ENCODE results near the gene HSPB2. TPM values are rescaled to one million over a fixed set of nuclear protein-coding genes. Genes with fewer than 3 reads are reported as not detected.

HSPB2 gene
- total and polyA plus RNA-seq, 10 of the 15 experiments (the other 5 are each of a cell fraction or from before 2014, with no cell fraction given): not detected

DNA sequence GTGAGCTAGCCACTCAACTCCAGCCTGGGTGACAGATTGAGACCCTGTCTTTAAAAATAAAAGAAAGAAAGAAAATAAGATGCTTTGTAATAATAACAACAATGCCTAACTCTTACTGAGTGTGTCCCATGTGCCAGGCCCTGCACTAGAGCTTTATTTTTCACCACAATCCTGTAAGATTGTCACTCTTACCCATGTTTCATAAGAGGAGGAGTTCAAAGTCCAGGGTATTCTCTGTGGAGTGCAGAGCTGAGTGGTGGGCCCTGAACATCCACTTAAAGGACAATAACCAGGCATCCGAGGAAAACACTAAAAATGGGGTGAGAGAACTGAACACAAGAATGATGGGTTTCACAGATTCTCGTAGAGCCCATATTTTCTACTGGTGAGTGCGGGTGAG, 5.3 kb downstream of the HSPB2 start:
- no peaks in the 10 kb centered on the region for H3K79me2 ChIP-seq (ENCODE audit: control insufficient read depth, insufficient read depth, low read length)
- RAD21 ChIA-PET (ENCODE audit: unreplicated experiment): no interaction called here
- no peak overlapping the region for H3K4me2 ChIP-seq (ENCODE audit: control insufficient read depth, insufficient read depth)
- no peak overlapping the region for H3K9ac ChIP-seq (ENCODE audit: control insufficient read depth, insufficient read depth, low read length)
- no TSS peak for BruUV-seq (replicated peaks)
- ATAC-seq (no peak), DNase-seq (ENCODE audit: low read depth, low spot score) (no peak), FAIRE-seq (no peak)
- in situ Hi-C loops (cut with MboI): no loop called here
- H3K4me3 ChIP-seq: no peak overlapping the region
- intact Hi-C loops (cut with micrococcal nuclease; ENCODE audit: unreplicated experiment): no loop called here
- H3K36me3 ChIP-seq (ENCODE audit: control insufficient read depth in 2 of 2, insufficient read depth in 2 of 2, low read length in 1 of 2): no peaks in the 10 kb centered on the region
- no peaks in the 10 kb centered on the region for H3K4me1 ChIP-seq (ENCODE audit: control insufficient read depth, insufficient read depth, low read length)
- POLR2A ChIA-PET: no interaction called here
- SMC1A ChIA-PET (ENCODE audit: uncharacterized antibody, unreplicated experiment): no interaction called here
- CTCF ChIA-PET: interaction anchor here (1.2 to 2.3 kb wide), 3 partner anchors 9 to 64 kb away, joined by 3 to 8 read pairs (median 4); no protein-coding TSS in a partner anchor
- H2AFZ ChIP-seq (ENCODE audit: control insufficient read depth, low read depth, low read length): no peak overlapping the region
- WGBS (ENCODE audit: insufficient coverage, insufficient replicate concordance, low lambda C conversion rate, missing lambda C conversion rate): 42% methylated on average over 3 of the region's 3 CpGs
- no peaks in the 10 kb centered on the region for H4K20me1 ChIP-seq (ENCODE audit: control insufficient read depth, insufficient read depth)
- no peak overlapping the region for H3K27ac ChIP-seq (ENCODE audit: control insufficient read depth, insufficient read depth)
- no peaks in the 10 kb centered on the region; a peak in 2 of 4 replicates for H3K27me3 ChIP-seq (replicated peaks in 1 of 2; ENCODE audit: control insufficient read depth in 2 of 2, insufficient read depth in 2 of 2, low read length in 1 of 2)
- H3K9me3 ChIP-seq (replicated peaks; ENCODE audit: control insufficient read depth, insufficient read depth, low read length): no peaks in the 10 kb centered on the region
- TF ChIP-seq MYC (IDR thresholded peaks at IDR 0.05; ENCODE audit: insufficient read depth, insufficient read length, insufficient replicate concordance, low read length, severe bottlenecking) (no peak), JUND (IDR thresholded peaks at IDR 0.05; ENCODE audit: low read depth, low read length) (no peak), TCF7 (IDR thresholded peaks at IDR 0.05; ENCODE audit: borderline replicate concordance) (no peak), TCF12 (IDR thresholded peaks at IDR 0.05; ENCODE audit: low read depth, low read length) (no peak), SMAD1 (IDR thresholded peaks at IDR 0.05; ENCODE audit: low read depth, partially characterized antibody) (no peak), ZNF24 (IDR thresholded peaks at IDR 0.05) (no peak), WRNIP1 (IDR thresholded peaks at IDR 0.05; ENCODE audit: borderline replicate concordance, low read depth, low read length) (no peak), CHD4 (IDR thresholded peaks at IDR 0.05) (no peak), CHD1 (IDR thresholded peaks at IDR 0.05; ENCODE audit: low read depth, low read length) (no peak), PAX5 (IDR thresholded peaks at IDR 0.05; ENCODE audit: borderline replicate concordance, low read depth, low read length) (no peak), CEBPB (IDR thresholded peaks at IDR 0.05; ENCODE audit: borderline replicate concordance in 1 of 2, low read depth in 2 of 2, low read length in 2 of 2) (no peak), ESRRA (IDR thresholded peaks at IDR 0.05; ENCODE audit: low read length) (no peak), CBX3 (IDR thresholded peaks at IDR 0.05; ENCODE audit: borderline replicate concordance, low read depth) (no peak)
- TF ChIP-seq, protein P1, sequence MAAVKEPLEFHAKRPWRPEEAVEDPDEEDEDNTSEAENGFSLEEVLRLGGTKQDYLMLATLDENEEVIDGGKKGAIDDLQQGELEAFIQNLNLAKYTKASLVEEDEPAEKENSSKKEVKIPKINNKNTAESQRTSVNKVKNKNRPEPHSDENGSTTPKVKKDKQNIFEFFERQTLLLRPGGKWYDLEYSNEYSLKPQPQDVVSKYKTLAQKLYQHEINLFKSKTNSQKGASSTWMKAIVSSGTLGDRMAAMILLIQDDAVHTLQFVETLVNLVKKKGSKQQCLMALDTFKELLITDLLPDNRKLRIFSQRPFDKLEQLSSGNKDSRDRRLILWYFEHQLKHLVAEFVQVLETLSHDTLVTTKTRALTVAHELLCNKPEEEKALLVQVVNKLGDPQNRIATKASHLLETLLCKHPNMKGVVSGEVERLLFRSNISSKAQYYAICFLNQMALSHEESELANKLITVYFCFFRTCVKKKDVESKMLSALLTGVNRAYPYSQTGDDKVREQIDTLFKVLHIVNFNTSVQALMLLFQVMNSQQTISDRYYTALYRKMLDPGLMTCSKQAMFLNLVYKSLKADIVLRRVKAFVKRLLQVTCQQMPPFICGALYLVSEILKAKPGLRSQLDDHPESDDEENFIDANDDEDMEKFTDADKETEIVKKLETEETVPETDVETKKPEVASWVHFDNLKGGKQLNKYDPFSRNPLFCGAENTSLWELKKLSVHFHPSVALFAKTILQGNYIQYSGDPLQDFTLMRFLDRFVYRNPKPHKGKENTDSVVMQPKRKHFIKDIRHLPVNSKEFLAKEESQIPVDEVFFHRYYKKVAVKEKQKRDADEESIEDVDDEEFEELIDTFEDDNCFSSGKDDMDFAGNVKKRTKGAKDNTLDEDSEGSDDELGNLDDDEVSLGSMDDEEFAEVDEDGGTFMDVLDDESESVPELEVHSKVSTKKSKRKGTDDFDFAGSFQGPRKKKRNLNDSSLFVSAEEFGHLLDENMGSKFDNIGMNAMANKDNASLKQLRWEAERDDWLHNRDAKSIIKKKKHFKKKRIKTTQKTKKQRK (IDR thresholded peaks at IDR 0.05; ENCODE audit: low read depth, low read length): no peak
- TF ChIP-seq, protein P2, sequence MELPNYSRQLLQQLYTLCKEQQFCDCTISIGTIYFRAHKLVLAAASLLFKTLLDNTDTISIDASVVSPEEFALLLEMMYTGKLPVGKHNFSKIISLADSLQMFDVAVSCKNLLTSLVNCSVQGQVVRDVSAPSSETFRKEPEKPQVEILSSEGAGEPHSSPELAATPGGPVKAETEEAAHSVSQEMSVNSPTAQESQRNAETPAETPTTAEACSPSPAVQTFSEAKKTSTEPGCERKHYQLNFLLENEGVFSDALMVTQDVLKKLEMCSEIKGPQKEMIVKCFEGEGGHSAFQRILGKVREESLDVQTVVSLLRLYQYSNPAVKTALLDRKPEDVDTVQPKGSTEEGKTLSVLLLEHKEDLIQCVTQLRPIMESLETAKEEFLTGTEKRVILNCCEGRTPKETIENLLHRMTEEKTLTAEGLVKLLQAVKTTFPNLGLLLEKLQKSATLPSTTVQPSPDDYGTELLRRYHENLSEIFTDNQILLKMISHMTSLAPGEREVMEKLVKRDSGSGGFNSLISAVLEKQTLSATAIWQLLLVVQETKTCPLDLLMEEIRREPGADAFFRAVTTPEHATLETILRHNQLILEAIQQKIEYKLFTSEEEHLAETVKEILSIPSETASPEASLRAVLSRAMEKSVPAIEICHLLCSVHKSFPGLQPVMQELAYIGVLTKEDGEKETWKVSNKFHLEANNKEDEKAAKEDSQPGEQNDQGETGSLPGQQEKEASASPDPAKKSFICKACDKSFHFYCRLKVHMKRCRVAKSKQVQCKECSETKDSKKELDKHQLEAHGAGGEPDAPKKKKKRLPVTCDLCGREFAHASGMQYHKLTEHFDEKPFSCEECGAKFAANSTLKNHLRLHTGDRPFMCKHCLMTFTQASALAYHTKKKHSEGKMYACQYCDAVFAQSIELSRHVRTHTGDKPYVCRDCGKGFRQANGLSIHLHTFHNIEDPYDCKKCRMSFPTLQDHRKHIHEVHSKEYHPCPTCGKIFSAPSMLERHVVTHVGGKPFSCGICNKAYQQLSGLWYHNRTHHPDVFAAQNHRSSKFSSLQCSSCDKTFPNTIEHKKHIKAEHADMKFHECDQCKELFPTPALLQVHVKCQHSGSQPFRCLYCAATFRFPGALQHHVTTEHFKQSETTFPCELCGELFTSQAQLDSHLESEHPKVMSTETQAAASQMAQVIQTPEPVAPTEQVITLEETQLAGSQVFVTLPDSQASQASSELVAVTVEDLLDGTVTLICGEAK (IDR thresholded peaks at IDR 0.05; ENCODE audit: borderline replicate concordance): no peak
- TF ChIP-seq, protein P3, sequence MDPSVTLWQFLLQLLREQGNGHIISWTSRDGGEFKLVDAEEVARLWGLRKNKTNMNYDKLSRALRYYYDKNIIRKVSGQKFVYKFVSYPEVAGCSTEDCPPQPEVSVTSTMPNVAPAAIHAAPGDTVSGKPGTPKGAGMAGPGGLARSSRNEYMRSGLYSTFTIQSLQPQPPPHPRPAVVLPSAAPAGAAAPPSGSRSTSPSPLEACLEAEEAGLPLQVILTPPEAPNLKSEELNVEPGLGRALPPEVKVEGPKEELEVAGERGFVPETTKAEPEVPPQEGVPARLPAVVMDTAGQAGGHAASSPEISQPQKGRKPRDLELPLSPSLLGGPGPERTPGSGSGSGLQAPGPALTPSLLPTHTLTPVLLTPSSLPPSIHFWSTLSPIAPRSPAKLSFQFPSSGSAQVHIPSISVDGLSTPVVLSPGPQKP (IDR thresholded peaks at IDR 0.05; ENCODE audit: low read depth, low read length): no peak
